AG08396 (cell line): ENCODE results near the gene PARP6.
A peak's percentile ranks its signal among the peaks of the same experiment; 100 is the strongest.

Experiments
- DNase-seq: peaks from one replicate; pipeline ENCODE4 v3.0.0; 2012; ENCODE audit warnings: low spot score, mixed read lengths

Gene PARP6

GRCh38 chr15:72272213-72272996, at the start of gene PARP6:
TSS of gene PARP6 (minus strand) at chr15:72272554. CDS start at chr15:72267477, 5,077 bp downstream.
- DNase-seq = peak; percentile 99

- peak; percentile 92 for DNase-seq
Measured at GRCh38 chr15:72319985-72320671, 47.8 kb upstream of the PARP6 start, which contains the start of gene CELF6. TSS of gene CELF6 (minus strand) at chr15:72320157. CDS start at chr15:72319874, 283 bp downstream.

- DNase-seq = peak; percentile 90
Measured at GRCh38 chr15:72319360-72319984, 47.1 kb upstream of the PARP6 start.

GRCh38 chr15:72318408-72318942, 46.1 kb upstream of the PARP6 start:
- no peak for DNase-seq

GRCh38 chr15:72315706-72316370, 43.5 kb upstream of the PARP6 start:
- DNase-seq = no peak

- no peak for DNase-seq
Measured at GRCh38 chr15:72313881-72314280, 41.5 kb upstream of the PARP6 start.

GRCh38 chr15:72313448-72313840, 41.1 kb upstream of the PARP6 start:
- no peak for DNase-seq

- peak; percentile 89 for DNase-seq
Measured at GRCh38 chr15:72312605-72313447, 40.5 kb upstream of the PARP6 start.

- DNase-seq = no peak
Measured at GRCh38 chr15:72307026-72307425, 34.7 kb upstream of the PARP6 start.

GRCh38 chr15:72306211-72306785, 33.9 kb upstream of the PARP6 start:
- no peak for DNase-seq

GRCh38 chr15:72304596-72304995, 32.2 kb upstream of the PARP6 start:
- no peak for DNase-seq

GRCh38 chr15:72302955-72303354, 30.6 kb upstream of the PARP6 start:
- no peak for DNase-seq

GRCh38 chr15:72289597-72290325, 17.4 kb upstream of the PARP6 start:
- DNase-seq = no peak

- DNase-seq = no peak
Measured at GRCh38 chr15:72288796-72289596, 16.6 kb upstream of the PARP6 start.

- peak; percentile 45 for DNase-seq
Measured at GRCh38 chr15:72285927-72286516, 13.7 kb upstream of the PARP6 start.

- no peak for DNase-seq
Measured at GRCh38 chr15:72285402-72285801, 13.0 kb upstream of the PARP6 start.

- no peak for DNase-seq
Measured at GRCh38 chr15:72284781-72285180, 12.4 kb upstream of the PARP6 start.

- no peak for DNase-seq
Measured at GRCh38 chr15:72281713-72282112, 9.4 kb upstream of the PARP6 start.

- DNase-seq = no peak
Measured at GRCh38 chr15:72280751-72281150, 8.4 kb upstream of the PARP6 start.
